Stomach (tissue), 9 donors: ENCODE data around the gene BABAM2. TPM values are rescaled to one million over a fixed set of nuclear protein-coding genes. Genes with fewer than 3 reads are reported as not detected.
A peak's percentile ranks its signal among the peaks of the same experiment; 100 is the strongest.

Experiments
- DNase-seq, 2 donors: peaks; one replicate each; pipeline versions ENCODE4 v3.0.0 to v3.0.0-alpha.2; 2013 to 2019
- H3K27ac ChIP-seq, 5 donors: fragments of 200-600 bp in 4 of 5; sonication (generic) in 4 of 5; one replicate each; pipeline ENCODE4 v1.5.1; 2013 to 2019; ENCODE audit warnings: mild to moderate bottlenecking in 1 of 5, moderate library complexity in 1 of 5
- H3K27me3 ChIP-seq, 3 donors: fragments of 200-600 bp; sonication (generic); one replicate each; pipeline ENCODE4 v1.5.1; 2017 to 2019; ENCODE audit warnings: mixed run types in 1 of 3
- H3K36me3 ChIP-seq, 4 donors: fragments of 200-600 bp; sonication (generic); 1 replicate in 3 of 4; 2 replicates in 1 of 4; pipeline ENCODE4 v1.5.1; 2016 to 2019
- H3K4me1 ChIP-seq, 4 donors: fragments of 200-600 bp; sonication (generic); one replicate each; pipeline ENCODE4 v1.5.1; 2016 to 2019
- H3K4me3 ChIP-seq, 4 donors: fragments of 200-600 bp; sonication (generic) in 3 of 4; one replicate each; pipeline ENCODE4 v1.5.1; 2016 to 2019; ENCODE audit warnings: mild to moderate bottlenecking in 1 of 4
- H3K9me3 ChIP-seq, 4 donors: fragments of 200-600 bp; sonication (generic); one replicate each; pipeline ENCODE4 v1.5.1; 2016 to 2019
- CTCF ChIP-seq, 7 experiments: fragments of 450-650 bp in 4 of 7; fragments of 200-600 bp in 3 of 7; sonication (generic) in 3 of 7; IDR thresholded peaks; one replicate each; pipeline ENCODE4 v1.5.1; 2016 to 2019; ENCODE audit warnings: antibody characterized with exemption in 7 of 7, control low read depth in 2 of 7, mild to moderate bottlenecking in 1 of 7
- EP300 ChIP-seq: sonication (generic); formaldehyde crosslinking; IDR thresholded peaks from one replicate; pipeline ENCODE4 v1.6.1; 2017; ENCODE audit warnings: antibody characterized with exemption
- POLR2A ChIP-seq, 4 donors: fragments of 450-650 bp; IDR thresholded peaks; one replicate each; pipeline ENCODE4 v1.6.1; 2016; ENCODE audit warnings: antibody characterized with exemption in 4 of 4, control low read depth in 2 of 4, mild to moderate bottlenecking in 1 of 4, moderate library complexity in 1 of 4
- POLR2AphosphoS5 ChIP-seq, 3 donors: sonication (generic); formaldehyde crosslinking; IDR thresholded peaks; one replicate each; pipeline ENCODE4 v1.6.1; 2016; ENCODE audit warnings: antibody characterized with exemption in 3 of 3
- WGBS, 5 donors: extraction: QIAGEN DNeasy Blood & Tissue Kit in 3 of 5; methylation state at CpG; one replicate each; pipeline versions ENCODE4 v1.1.5 to v1.1.7; 2013 to 2018; 5-methylcytosine and 5-hydroxymethylcytosine counted together
- intact Hi-C: fragments of 100-400 bp; cut with DNase I; formaldehyde crosslinking; loops from one replicate; pipeline ENCODE4 v1.15.1; 2023; ENCODE audit warnings: low total_unique reads
- polyA plus RNA-seq, 3 donors: library from polyadenylated mRNA; stranded (reverse); fragments of 200-250 nt; gene quantifications; one replicate each; pipeline ENCODE4 v1.2.3, GENCODE V29; 2013
- total RNA-seq, 5 donors: library from RNA; depleted of rRNA; stranded (reverse); fragments of >200 nt; gene quantifications; one replicate each; pipeline versions ENCODE4 v1.1.0 to v1.2.3, GENCODE V29; 2014 to 2016
- donor health status: healthy with polysubstance abuse.
- donor health status: Bipolar disorder and iron deficiency.
- donor health status: healthy.

BABAM2 gene
- total and polyA plus RNA-seq, 8 donors = 14.2 to 41.4 (median 22.8) TPM

GRCh38 chr2:28361991-28362710 lies 471.6 kb downstream of the BABAM2 start:
- no peak for DNase-seq
- Histone ChIP-seq H3K4me3 (no peak overlapping the region), H3K9me3 (no peaks in the 10 kb centered on the region), H3K36me3 (no peaks in the 10 kb centered on the region), H3K27me3 (no peaks in the 10 kb centered on the region), H3K27ac (peak overlapping the region in 1 of 5 donors; percentile 73), H3K4me1 (peaks cover 30 to 84% (median 53%) of the 10 kb centered on the region in 4 donors)
- no peak for TF ChIP-seq POLR2AphosphoS5 (IDR thresholded peaks at IDR 0.05)
- no peak for TF ChIP-seq POLR2A (IDR thresholded peaks at IDR 0.05)
- TF ChIP-seq CTCF (IDR thresholded peaks at IDR 0.05) = no peak
- no peak for TF ChIP-seq EP300
- intact Hi-C loops = no loop called here
- WGBS, 5 donors = 68 to 79% (median 77%) methylated on average over 11 to 12 of the region's 12 CpGs

- no peak for DNase-seq
- intact Hi-C loops = no loop called here
- Histone ChIP-seq H3K27ac (no peak overlapping the region), H3K27me3 (no peaks in the 10 kb centered on the region), H3K9me3 (no peaks in the 10 kb centered on the region), H3K4me3 (no peak overlapping the region), H3K36me3 (no peaks in the 10 kb centered on the region), H3K4me1 (peaks cover 38 to 92% (median 61%) of the 10 kb centered on the region in 4 donors)
- WGBS, 5 donors = 89 to 96% (median 90%) methylated on average over 15 of the region's 15 CpGs
- TF ChIP-seq CTCF (IDR thresholded peaks at IDR 0.05) = no peak
- no peak for TF ChIP-seq EP300
- no peak for TF ChIP-seq POLR2A (IDR thresholded peaks at IDR 0.05)
- TF ChIP-seq POLR2AphosphoS5 (IDR thresholded peaks at IDR 0.05) = no peak
Measured at GRCh38 chr2:28362991-28363521, 472.5 kb downstream of the BABAM2 start.

DNA sequence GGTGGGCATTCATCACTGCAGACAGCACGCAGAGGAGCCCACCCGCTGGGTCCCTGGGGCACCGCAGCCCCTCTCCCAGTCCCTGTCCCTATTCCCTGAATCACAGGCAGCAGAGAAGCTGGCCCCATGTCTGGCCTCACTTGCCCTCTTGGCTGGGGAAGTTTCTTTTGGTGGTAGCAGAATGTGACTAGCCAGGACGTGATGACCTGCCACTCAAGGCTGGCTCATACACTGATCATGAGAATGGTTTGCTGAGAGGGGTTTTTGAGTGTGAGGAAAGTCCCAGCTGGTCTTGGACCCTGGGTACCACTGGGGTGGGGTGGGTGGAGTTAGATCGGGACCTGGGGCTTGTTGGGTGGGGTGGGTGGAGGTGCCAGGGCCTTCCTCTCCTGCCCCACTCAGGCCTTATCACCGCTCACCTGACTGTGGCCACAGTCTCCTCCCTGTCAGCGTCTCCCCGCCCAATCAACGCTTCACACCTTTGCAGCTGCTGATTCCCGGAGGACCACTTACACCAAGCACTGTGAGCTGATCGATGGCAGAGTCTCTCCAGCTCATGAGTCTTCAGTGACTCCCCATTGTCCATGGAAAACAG lies 473.3 kb downstream of the BABAM2 start:
- H3K4me3 ChIP-seq = no peak overlapping the region
- H3K36me3 ChIP-seq = no peaks in the 10 kb centered on the region
- H3K9me3 ChIP-seq = no peaks in the 10 kb centered on the region
- no peaks in the 10 kb centered on the region for H3K27me3 ChIP-seq
- H3K4me1 ChIP-seq = peaks cover 45 to 91% (median 61%) of the 10 kb centered on the region in 4 donors
- peak in 1 of 2 donors; percentile 38 for DNase-seq
- H3K27ac ChIP-seq = no peak overlapping the region
- 80 to 90% (median 85%) methylated on average over 10 to 11 of the region's 11 CpGs for WGBS, 5 donors
- intact Hi-C loops = no loop called here
- TF ChIP-seq EP300 = no peak
- no peak for TF ChIP-seq CTCF (IDR thresholded peaks at IDR 0.05)
- TF ChIP-seq POLR2AphosphoS5 (IDR thresholded peaks at IDR 0.05) = no peak
- no peak for TF ChIP-seq POLR2A (IDR thresholded peaks at IDR 0.05)

GRCh38 chr2:28364610-28365009 lies 474.1 kb downstream of the BABAM2 start:
- no peak for DNase-seq
- TF ChIP-seq EP300 (no peak), POLR2AphosphoS5 (IDR thresholded peaks at IDR 0.05) (no peak), CTCF (IDR thresholded peaks at IDR 0.05) (no peak), POLR2A (IDR thresholded peaks at IDR 0.05) (no peak)
- Histone ChIP-seq H3K4me3 (no peak overlapping the region), H3K9me3 (no peaks in the 10 kb centered on the region), H3K36me3 (no peaks in the 10 kb centered on the region), H3K27ac (peak overlapping the region in 1 of 5 donors; percentile 90), H3K27me3 (no peaks in the 10 kb centered on the region), H3K4me1 (peaks cover 47 to 91% (median 55%) of the 10 kb centered on the region in 4 donors)
- intact Hi-C loops = no loop called here
- WGBS, 5 donors = 93 to 95% (median 94%) methylated on average over 3 of the region's 3 CpGs
